CD4-positive, alpha-beta T cell treated with Interleukin-17A for 4 hours (primary cell): Measurements from ENCODE around the gene MYL9.

Experiments used
- DNase-seq: peaks from one replicate; pipeline ENCODE4 v3.0.0-alpha.2; 2020; ENCODE audit warnings: mixed read lengths

Gene MYL9

DNA sequence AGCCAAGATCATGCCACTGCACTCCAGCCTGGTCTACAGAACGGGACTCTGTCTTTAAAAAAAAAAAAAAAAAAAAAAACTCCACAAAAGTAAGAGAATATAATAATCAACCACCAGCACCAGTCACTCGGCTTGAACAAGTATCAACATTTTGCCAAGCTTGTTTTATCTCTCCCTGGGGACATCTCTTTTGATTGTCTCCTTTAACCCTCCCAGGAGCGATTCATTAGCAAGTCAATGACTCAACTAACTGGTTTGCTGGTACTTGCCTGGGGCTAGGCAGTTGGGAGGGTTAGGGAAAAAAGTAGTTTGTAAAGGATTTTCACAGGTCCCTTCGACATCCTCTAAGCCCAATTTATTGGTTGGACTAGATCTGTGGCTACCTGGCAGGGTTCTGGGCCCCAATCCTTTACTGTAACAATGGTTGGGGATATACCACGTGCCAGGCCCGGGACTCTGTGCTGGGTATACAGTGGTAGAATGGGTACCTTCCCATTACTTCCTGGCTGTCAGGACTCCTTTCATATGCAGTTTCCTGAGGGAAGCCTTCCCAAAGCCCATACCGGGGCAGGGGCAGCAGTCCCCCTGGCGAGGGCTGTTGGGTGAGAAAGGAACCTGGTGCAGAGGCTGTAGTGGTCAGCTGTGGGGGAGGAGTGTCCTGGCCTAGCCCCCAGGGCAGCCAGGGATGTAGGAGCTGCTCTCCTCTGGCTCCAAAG, 44.2 kb downstream of the MYL9 start:
- DNase-seq, result no peak

DNA sequence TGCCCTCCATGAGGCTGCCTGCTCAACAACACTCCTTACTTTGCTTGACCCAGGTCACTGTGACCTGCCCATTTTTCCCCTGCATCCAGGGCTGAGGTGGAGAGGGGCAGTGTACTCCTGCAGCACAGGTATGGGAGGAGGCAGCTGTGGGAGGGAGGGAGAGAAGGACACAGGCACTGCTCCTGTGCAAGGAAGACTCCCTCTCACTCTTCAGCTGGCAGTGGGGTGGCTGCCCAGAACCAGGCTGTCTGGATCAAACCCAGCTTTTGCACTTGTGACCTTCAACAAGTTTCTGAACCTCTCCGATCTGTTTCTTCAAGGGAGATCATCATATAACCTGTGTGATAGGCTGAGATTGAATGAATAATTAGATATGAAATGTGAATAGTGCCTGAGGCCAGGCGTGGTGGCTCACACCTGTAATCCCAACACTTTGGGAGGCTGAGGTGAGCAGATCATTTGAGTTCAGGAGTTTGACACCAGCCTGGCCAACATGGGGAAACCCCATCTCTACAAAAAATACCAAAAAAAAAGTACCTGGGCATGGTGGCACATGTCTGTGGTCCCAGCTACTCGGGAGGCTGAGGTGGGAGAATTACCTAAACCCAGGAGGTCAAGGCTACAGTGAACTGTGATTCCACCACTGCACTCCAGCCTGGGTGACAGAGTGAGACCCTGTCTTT, 46.2 kb downstream of the MYL9 start:
- DNase-seq, result no peak

GRCh38 chr20:36591281-36591680, 50.0 kb downstream of the MYL9 start:
- DNase-seq, result no peak

DNA sequence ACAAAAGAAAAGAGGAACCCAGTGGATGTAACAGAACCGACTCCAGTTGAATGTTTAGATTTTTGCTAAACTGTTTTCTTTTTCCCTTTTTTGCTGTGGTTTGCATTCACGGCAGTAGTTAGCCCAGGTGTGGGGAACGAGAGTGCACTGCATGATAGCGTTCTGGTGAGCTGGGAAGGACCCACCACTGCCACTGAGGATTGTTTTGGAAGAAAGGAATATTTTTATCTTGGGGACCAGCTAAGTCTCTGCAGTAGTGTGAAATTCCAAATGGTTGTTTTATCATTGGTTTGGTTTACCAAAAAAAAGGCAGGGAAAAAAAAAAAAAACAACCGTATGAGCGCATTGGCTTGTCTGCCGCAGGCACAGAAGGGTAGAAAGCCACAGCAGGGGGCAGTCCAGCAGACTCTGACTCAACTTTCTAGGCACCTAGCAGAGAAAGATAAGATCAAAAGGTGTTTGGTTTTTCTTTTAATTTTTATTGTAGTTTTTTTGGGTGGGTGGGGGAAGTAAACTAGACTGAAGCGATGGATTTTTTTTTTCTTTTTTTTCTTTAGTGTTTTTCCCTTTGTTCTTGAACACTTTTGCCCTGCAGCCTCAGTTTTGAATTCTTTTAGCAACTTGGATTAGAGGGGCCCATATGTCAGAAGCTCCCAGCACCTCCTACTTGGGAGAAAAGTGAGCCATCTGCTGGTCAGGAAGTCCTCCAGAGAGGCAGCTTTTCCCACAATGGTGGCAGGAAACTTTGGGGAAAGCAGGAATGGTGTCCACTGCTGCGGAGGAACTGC, 50.7 kb downstream of the MYL9 start:
- DNase-seq, result peak; percentile 71

GRCh38 chr20:36593347-36593929, 52.1 kb downstream of the MYL9 start:
- DNase-seq, result no peak

- no peak for DNase-seq
Measured at GRCh38 chr20:36599912-36600345, 58.6 kb downstream of the MYL9 start.
